Stimulated activated CD4-positive, alpha-beta T cell treated with anti-CD3 and anti-CD28 coated beads, Interleukin-4, amount 100 ng/mL, for 48 hours (primary cell): ENCODE data around the gene SLC22A1.
"Not testable (repeated sequence)": the region's sequence is repeated elsewhere in the genome, so short reads cannot be mapped to it uniquely, and the experiment has no call there.

Source experiments
- DNase-seq, 2 donors: peaks; one replicate each; pipeline ENCODE4 v3.0.0-alpha.2; 2020; ENCODE audit warnings: low read depth in 2 of 2

SLC22A1 gene

DNA sequence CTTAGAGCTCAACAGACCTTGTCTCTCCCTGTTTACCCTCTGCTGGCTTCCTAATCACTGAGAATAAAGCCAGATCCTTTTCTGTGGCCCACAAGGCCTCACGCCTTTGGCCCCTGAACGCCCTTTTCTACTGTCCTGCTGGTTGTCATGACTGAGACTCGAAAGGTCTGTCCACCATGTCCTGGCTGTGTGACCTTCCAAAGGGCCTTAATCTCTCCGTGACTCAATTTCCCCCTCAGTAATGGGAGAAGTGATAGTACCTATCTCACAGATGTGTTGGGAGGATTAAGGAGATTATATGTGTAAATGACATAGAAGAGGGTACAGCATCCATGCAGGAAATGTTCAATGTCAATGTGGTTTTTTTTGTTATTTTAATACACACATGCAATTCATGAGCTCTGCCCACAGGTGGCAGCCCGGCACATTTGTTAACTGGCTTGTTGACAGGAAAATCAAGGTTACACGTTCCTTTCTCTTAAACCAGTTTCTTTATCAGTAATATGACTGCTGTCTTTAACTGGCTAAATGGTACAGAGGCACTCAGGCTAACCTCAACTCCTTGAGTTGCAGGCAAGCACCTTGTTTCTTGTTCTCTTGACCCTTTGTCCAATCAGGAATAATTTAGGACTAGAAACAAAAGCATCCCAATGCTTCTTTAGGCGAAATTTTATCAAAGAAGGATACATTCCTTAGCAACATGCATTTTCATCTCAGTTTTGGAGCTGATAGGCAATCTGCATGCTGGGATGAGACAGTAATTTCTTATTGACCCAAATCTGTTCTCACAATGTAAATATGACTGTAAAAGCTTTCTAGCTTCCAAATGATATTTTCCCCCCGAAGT lies 16.6 kb downstream of the SLC22A1 start:
- DNase-seq = peak; percentile 58 to 59

DNA sequence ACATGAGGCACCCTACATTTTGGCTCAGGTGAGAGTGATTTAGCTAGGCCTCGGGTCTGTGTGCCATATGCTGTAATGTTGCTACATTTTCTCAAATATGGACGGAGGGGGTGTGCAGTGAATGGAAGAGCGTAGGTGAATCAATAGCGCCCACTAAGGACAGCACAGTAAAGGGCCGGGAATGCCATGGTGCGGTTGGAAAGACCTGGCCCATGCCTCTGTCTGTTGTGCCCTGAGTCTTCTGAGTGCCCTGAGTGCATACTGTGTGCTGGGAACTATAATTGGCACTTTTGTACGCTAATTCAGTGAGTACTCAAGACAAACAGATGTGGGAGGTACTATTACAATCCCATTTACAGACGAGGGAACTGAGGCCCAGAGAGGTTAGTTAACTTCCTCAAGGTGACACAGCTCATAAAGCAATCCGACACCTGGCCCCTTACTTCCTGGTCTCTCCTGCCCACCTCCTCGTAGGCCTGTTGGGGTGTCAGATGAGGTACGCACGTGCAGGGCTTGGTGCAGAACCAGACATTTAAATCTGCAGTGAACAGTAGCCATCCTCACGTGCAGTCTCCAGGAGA lies 17.3 kb downstream of the SLC22A1 start:
- no peak for DNase-seq

DNA sequence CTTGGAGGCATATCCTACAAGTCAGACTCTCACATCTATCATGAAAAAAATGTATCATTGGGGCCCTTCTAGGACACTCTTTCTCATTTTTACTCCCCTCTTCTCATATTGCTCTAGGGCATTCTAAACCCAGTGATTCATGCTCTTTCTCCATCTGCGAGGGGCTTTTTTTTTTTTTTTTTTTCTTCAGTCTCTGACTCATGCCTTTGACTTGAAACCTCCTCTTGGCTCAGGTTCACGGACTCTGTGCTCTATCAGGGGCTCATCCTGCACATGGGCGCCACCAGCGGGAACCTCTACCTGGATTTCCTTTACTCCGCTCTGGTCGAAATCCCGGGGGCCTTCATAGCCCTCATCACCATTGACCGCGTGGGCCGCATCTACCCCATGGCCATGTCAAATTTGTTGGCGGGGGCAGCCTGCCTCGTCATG lies 17.8 kb downstream of the SLC22A1 start:
- DNase-seq = no peak

DNA sequence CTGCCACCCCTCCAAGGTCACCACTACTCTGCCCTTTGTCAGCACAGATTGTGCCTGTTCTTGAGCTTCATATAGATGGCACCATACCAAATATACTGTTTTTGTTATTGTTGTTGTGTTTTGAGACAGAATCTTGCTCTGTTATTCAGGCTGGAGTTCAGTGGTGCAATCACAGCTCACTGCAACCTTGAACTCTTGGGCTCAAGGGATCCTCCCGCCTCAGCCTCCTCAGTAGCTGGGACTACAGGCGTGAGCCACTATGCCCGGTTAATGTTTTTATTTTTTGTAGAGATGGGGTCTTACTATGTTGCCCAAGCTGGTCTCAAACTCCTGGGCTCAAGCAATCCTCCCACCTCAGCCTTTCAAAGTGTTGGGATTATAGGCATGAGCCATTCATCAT lies 18.9 kb downstream of the SLC22A1 start:
- DNase-seq = not testable (repeated sequence)

DNA sequence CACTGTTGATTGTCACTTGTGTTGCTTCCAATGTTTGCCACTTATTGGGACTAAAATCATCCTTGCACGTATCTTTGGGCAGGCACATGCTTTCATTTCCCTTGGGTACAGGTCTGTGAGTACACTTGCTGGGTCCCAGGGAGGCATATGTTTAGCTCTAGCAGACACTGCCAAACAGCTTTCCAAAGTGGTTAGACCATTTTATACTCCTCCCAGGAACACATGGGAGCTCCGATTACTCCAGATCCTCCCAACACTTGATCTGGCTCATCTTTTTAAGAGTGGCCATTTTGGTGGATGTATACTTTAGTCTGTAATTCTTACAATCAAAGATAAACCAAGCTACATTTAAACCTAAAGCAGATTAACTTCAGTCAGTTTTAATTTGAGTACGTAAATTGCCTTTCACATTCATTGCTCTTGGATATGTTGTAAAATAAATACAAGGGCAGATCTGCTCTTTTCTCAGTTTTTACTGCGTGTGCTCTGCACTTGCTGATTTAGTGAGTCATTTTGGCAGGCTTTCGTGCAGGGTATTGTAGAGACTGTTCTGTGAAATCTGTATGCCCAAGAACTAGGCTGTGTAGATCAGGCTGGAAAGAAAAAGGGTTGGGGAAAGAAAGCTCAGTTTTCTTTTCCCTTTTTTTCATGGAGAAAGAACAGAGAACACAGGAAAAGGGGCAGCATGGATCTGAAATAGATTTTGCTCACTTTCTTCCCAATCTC lies 19.5 kb downstream of the SLC22A1 start:
- no peak for DNase-seq

DNA sequence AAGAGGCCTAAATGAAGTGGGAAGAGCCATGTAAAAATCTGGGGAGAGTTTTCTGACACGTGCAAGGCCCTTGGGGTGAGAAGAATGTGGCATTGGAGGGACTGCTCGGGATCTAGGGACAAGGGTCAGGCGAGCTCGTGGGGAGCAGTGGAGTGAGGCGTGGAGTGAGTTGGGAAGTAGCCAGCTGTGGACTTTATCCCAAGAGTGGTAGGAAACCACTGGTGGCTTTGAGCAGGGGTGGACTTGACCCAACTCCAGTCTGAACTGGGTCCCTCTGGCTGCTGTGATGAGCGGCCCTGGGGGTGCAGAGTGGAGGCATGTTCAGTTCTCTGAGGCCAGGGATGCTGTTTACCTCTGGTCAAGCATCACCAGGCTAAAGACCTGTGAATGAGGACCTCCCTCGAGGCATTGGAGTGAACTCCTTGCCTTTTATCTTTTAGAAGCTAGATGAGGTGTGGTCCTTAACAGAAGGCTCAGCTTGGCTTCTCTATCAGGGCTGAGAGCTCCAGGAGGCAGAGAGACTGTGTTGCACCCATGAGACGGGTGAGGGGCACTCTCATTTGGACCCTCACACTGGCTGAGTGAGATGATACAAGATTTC lies 20.6 kb downstream of the SLC22A1 start:
- no peak for DNase-seq

DNA sequence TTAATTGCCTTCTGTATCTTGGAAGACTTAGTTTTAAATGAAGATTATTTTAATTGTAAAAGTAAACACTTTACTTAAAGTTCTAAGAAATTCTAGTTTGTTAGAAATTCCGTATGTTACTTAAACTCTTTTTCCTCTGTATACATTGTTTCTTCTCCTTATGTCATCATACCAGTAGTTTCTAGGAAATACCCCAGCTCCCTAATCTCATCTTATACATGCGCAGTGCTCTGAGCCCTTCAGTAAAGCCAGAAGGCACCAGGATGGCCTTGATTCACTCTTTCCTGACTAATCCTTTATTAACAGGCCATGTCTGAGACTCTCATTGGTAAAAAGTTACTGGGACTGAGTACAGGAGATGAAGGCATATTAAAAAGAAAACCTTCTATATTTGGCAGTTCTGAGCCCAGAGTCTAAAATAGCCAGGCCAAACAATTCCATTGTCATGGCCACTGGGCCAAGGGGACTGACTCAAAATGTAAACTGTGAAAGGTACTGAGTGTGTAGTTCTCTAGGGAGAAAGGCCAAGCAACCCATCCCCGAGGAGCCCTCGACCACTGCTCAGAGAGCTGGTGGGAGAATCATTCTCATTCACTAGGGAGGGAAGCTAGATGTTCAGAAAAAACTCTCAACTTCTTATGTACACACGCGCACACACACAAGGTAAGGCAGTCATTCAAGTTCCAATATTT lies 25.0 kb downstream of the SLC22A1 start:
- no peak for DNase-seq

DNA sequence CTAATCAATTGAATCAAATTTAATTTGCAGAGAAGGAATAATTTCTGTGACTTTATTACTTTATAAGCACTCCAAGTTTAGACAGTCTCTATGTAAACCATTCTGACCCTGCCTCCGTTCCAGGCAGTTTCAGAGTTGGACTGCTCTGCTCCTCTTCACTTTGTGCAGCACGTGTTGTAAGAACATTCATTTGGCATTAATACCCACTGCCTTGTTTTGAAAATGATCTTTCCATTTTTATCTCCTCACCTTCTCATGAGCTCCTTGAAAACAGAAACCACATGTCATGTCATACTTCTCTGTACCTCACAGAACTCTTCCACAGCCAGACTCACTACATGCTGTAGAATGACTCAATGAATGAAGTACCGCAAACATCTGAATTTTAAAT lies 25.5 kb downstream of the SLC22A1 start:
- DNase-seq = no peak

DNA sequence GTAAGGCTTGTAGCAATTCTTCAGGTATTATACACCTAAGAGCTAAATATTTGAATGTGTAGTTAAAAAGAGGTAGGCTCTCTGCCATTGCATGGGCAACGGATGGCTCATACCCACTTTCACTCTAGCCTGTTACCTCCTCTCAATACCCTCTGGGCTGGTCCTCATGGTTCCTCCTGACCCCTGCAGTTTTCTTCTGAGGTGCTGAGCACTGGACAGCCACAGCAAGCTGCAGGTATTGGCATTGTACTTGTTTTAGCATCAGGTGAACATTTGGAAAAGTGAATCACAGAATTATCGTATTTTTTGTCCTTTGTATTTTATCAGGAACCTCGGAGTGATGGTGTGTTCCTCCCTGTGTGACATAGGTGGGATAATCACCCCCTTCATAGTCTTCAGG lies 32.9 kb downstream of the SLC22A1 start:
- no peak for DNase-seq

DNA sequence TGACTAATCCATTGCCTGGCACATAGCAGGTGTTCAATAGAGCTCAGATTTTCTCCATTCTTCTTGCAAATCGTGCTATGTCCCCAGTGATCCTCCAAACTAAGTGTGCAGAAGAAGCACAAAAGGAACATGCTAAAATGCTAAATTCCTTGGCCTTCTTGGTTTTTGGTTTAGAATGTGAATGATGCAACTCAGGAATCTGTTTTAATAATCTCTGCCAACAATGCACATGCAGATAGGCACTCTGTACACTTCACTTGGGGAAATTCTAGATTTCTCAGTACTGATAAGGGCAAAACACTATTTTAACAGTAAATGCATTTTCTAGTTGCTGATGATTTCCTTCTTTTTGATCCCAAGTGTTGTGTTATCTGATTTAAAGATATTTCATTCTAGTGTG lies 35.2 kb downstream of the SLC22A1 start:
- DNase-seq = no peak

DNA sequence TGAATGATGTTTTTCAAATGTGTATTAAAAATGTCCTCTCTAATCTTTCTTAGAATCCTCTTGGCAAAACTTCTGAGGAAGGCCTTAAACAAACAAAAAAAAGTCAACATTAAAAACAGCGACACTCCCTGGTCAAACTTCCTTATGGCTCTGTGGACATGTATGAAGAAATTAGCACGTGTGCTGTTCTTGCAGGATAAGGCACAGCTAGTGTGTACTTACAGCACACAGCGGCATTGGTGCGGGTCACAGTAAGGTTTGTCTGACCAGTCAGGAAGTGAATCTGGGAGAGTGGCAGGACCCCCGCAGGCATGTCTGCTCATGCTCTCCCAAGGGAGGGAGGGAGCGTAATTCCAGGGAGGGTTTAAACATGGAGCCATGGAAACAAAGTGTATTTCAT lies 38.8 kb downstream of the SLC22A1 start:
- no peak for DNase-seq

DNA sequence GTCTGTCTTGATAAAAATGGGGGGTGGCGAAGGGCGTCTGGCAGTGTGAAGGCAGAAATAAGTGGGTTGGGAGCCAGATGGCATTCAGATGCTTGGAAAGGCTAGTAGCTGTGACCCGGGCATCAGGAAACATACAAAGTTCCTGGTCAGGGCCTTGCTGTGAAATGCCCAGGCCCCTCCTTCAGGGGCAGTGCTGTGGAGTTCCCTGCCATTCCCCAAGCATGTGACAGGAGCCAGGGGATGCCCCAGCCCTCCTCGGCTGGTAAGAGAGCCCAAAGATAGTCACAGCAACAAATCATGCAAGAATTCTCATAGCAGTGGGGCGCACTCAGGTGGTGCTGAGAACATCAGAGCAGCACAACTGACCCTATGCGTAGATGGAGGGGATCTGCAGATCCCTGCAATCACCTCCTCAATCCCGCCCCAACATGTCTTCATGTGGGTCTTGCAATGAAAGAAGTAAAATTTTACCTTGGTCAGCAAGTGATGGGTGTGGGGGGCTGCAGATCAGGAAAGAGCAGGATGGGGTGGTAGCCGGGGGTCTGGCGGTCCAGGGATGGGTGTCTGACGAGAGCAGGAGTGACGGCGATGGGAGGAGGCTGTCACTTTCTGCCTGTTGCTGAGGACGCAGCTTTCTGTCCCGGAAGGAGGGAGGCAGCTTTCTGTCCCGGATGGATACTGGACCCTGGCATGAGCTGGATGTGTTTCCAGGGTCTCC lies 39.5 kb downstream of the SLC22A1 start:
- no peak for DNase-seq

DNA sequence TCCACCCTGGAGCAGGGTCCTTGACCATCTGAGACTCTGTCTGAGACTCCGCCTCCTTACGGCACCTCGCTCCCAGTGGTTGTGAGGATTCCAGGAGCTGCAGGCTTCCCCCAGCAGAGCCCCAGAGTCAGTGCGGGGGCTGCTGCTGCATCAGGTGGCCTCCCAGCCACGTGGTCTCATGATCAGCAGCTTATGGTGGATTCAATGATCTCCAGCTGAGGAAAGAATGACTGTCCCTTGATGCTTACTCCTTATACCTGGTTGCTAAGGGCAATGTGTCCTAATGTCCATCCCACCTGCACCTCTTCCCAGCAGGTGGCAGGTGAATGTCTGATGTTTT lies 40.0 kb downstream of the SLC22A1 start:
- no peak for DNase-seq

DNA sequence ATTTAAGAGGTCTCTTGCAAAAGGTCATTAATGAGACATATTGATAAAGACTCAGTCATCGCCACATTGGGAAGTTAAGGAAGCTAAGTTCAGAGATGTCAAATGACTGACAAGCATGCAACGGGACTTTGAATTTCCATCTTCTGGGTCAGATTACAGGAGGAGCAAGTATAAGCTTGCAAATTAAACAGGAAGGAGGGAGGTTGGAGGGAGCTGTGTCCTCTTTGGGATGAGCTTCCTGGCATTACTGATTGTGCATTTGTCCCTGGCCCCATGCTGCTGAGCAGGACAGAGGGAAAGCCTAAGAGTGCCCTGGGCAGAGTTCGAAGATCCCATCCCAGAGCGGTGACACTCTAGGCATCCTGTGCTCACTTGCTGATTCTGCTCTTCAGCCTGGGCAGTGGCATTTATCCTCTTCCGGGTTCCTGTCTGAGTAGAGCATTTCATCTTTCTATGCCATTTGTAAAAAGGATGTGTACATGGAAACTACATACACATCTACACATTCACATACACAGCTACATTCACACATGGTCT lies 40.5 kb downstream of the SLC22A1 start:
- DNase-seq = no peak

DNA sequence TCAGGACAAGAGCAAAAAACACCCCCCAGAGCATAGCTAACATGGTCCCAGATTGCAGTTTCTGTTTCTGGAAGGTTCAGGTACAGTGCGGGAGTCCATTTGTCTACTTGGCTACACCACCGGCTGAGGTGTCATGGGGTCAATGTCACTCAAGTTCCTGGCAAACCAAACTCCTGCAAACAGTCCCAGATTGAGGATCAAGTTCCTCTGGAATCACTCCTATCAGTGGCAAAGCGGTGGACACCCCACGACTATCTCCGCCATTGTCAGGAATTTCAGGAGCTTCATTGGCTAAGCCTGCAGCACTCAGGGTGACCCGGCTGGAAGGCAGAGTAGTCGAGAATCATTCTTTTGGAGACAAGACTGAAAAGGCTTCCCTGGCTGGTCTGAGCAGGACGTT lies 41.8 kb downstream of the SLC22A1 start:
- no peak for DNase-seq

DNA sequence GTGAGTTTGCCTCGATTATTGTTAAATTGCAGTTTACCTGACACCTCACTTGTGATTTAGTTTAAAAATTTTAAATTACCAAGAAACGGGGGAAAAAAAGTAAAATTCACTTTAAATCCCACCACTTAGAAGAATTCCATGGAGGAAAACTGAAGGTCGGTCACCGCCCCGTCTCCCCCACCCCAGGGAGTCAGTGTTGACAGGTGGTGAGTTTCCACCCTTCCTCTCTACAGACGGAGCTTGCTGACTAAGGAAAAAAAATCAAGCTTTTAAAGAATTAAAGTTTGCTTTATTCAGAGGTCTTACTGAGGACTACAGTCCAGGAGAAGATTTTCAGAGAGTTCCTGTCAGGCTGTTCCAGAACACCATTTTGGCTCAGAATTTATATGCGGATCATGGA lies 42.3 kb downstream of the SLC22A1 start:
- DNase-seq = no peak

DNA sequence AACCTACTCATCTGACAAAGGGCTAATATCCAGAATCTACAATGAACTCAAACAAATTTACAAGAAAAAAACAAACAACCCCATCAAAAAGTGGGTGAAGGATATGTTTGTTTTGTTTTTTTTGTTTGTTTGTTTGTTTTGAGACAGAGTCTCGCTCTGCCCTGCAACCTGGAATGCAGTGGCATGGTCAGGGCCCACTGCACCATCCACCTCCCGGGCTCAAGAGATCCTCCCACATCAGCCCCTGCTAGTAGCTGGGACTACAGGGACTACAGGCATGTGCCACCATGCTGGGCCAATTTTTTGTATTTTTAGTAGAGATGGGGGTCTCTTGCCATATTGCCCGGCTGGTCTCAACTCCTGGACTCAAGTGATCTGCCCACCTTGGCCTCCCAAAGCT lies 44.3 kb downstream of the SLC22A1 start:
- not testable (repeated sequence) for DNase-seq

DNA sequence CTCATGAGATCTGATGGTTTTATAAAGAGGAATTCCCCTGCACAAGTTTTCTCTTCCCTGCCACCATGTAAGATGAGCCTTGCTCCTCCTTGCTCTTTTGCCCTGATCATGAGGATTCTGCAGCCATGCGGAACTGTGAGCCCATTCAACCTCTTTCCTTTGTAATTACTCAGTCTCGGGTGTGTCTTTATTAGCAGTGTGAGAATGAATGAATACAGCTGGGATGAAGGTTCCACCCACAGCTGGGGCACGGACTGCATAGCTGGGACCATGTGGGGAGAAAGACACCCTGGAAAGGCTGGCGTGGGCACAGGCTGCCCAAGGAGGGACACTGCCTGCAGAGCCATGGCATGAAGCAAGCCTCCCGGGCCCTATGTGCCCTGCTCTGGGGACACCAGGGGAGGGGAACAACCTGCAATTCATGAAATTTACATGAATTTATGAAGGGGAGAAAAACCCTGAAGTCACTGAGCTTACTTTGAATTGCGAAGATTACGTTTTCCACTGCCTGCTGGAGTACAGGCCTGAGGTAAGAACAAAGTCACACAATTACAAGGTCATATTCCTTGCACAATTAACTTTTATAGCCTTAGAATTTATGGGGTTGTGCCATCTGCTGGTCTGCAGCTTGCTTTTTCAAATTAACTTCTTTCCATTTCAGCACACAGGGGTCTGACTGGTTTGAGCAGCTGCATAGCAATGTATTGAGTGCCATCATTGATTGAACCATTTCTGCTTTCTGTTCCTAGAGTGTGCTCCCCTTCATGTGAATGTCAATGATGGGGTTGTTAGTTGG lies 46.2 kb downstream of the SLC22A1 start:
- DNase-seq = no peak

DNA sequence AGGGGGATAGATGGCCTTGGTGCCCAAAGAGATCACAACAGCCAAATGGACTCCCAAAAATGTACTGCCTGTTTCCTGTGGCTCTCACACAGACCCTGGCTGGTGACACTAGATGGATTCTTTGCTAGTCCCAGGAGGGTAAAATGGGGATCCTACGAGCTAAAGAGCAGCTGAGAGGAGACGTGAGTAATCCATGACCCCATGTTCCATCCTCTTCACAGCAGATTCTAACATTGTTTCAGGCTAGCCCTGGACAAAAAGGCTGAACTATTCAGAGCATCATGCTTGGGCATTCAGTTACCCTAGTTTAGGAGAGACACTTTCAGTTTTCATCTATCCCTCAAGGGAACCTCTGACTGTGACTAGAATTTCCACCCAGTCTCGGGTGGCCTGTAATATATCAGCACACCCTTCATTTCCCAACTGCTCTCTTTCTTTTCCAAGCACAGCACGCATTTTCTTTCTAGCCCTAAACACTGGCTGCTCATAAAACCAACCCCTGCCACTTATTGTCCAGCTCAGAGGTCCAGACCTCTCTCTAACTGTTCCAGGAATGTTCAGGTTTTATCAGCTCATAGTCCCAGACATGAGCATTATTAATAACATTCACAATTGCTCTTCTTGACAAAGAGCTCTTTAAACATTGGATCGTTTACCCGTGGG lies 48.5 kb downstream of the SLC22A1 start:
- DNase-seq = no peak

DNA sequence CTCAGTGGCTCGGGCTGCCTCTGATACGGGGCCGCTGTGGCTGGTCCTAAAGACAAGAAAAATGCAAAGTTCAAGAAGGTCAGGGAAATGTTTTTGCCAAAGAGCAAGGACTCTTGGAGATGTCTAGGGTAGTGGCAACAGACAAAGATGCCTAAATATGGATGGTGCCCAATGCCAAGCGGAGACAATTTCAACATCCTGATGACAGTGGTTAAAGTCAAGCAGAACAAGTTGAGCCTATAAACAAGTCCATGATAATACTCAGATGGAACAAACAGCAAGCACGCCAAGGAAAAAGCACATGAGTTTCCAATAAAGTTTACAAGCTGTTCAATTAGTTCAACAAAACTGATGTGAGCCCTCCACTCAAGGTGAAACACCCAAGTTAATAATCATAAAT lies 51.1 kb downstream of the SLC22A1 start:
- DNase-seq = no peak
